ENCODE results near the gene ZNF385B.
"Not testable (repeated sequence)": the region's sequence is repeated elsewhere in the genome, so short reads cannot be mapped to it uniquely, and the experiment has no call there.

The ZNF385B gene

DNA sequence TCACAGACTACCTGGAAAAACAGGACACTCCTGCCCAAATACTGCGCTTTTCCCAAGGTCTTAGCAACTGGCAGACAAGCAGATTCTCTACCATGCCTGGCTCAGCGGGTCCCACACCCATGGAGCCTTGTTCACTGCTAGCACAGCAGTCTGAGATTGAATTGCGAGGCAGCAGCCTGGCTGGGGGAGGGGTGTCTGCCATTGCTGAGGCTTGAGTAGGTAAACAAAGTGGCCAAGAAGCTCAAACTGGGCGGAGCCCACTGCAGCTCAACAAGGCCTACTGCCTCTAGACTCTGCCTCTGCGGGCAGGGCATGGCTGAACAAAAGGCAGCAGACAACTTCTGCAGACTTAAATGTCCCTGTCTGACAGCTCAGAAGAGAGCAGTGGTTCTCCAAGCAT is 231.6 kb downstream of the ZNF385B start:
- DNase-seq (ENCODE audit: low spot score): not testable (repeated sequence)

DNA sequence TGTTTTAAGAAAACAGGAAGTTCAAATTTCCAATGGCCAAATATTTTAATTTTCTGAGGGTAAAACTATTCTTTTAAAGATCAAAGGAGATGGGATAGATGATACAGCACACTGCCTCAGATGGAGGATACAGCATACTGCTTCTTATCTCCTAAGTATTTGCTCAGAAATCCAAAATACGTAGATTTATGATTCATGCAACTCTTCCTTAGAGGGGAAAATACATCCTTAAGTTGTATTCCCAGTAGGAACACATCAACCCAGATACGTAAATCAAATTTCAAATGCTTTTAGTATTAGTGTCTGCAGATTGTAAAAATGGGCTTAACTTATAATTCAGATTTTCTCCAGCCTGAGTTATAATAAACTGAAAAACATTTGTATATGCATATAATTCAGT is 235.2 kb downstream of the ZNF385B start:
- DNase-seq (ENCODE audit: low spot score): no peak

DNA sequence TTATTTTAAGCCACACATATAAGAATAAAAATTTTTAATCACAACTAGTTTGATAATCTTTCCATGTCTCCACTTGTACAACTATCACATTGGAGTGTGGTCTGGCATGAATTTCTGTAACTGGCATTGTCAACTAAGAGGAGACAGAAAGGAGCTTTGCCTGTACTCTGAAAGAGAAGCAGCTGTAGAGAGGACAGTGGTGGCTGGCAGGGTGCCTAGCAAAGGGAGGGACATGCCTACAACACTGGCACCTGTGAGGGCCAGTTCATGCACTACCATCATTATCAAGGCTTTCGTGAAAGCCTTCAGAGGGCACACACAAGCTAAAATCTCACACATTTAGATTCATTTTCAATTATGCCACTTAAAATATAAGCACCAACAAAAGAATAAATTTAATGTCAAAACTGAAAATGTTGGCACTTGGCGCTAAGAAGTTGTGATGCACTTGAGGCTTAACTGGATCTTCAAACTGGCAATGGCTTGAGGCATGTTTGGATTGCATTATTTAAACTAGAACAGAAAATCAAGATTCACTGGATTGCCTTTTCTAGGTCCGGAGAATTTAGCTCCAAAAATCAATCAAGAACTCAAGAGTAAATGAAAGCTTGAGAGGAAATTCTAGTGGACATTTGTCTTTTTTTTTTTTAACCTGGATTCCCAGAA is 238.6 kb downstream of the ZNF385B start:
- no peak for DNase-seq (ENCODE audit: low spot score)

DNA sequence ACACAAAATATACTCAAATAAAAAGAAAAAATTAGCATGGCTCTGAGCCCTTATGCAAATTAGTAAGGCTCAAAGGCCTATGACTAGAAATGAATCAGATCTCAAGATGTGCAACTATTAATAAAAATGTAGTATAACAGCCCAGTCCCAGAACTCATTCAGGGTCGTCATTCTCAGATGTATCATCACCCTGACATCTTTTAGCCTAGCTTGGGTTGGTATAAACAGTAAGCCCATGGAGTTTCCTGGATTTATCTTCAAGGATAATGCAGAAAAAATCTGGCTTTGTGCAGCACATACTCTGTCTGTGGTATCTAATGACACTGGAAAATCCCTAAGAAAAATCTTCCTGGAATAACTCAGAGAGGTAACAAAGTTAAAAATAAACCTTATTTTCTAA is 239.3 kb downstream of the ZNF385B start:
- DNase-seq (ENCODE audit: low spot score): no peak

DNA sequence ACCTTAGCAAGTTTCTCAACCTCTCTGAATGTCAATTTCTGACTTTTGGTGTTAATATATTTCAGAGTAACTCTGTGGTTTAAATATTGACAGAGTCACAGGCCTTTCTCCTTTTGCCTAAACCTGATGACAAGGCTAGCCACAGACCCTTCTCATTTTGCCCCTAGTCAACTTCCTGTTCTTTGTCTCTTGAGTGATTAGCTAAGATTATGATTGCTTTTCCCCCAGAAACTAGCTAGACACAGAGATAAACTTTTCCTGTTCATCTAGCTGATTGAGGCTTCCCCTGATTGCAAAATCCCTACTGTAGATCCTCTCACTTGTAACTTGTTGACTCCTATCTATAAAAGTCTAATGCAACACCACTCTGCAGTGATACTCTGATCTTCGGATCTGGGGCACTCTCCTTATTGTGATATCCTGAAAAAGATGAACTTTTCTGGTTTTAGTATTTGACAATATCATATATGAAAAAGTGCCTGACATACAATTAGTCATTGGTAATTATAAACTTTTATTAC is 241.4 kb downstream of the ZNF385B start:
- DNase-seq (ENCODE audit: low spot score): no peak

DNA sequence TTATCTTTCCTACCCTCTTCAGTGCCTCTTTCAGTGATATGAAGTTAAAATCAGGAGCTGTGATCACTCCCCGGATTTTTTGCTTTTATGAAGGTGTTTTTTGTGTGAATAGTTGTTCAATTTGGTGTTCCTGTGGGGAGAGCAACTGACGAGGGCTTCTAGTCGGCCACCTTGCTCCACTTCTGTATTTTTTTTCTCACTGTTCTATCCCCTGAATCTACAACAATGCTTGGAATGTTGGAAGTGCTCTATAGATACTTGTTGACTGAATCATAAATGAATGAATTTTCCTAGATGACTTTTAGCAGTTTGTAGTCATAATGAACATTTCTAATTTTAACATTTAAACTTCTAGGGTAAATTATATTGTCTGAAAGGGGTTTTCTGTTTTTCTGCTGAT is 247.3 kb downstream of the ZNF385B start:
- no peak for DNase-seq (ENCODE audit: low spot score)

DNA sequence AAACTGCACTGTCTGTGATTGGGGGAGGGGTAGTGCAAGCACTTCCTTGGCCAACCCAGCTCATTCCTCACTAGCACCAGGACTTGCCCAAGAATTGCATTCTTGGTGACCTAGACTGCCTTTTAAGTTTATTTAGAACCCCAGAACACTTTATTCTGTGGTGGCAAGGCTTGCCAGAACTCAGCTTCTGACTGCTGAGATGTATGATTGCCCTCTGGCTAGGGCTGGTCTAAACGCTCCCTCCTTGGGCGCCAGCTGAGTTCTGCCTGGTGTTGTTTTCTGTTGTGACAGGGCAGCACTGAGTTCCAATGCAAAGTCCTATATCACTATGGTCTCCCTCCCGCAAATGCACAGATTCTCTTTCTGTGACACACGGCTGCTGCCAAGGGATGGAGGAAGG is 247.7 kb downstream of the ZNF385B start:
- no peak for DNase-seq (ENCODE audit: low spot score)

DNA sequence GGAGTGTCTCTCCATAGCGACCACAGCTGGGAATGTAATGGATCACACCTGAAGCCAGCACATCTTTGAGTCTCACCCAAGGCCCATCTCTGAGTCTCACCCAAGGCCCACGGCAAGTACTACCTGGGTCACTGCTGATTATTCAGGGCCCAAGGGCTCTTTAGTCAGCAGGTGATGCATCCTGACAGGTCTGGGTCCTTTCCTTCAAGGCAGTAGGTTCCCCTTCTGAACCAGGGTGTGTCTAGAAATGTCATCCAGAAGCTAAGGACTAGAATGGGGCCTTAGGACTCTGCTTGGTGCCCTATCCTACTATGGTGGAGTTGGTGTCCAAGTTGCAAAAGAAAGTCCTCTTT is 248.1 kb downstream of the ZNF385B start:
- no peak for DNase-seq (ENCODE audit: low spot score)

DNA sequence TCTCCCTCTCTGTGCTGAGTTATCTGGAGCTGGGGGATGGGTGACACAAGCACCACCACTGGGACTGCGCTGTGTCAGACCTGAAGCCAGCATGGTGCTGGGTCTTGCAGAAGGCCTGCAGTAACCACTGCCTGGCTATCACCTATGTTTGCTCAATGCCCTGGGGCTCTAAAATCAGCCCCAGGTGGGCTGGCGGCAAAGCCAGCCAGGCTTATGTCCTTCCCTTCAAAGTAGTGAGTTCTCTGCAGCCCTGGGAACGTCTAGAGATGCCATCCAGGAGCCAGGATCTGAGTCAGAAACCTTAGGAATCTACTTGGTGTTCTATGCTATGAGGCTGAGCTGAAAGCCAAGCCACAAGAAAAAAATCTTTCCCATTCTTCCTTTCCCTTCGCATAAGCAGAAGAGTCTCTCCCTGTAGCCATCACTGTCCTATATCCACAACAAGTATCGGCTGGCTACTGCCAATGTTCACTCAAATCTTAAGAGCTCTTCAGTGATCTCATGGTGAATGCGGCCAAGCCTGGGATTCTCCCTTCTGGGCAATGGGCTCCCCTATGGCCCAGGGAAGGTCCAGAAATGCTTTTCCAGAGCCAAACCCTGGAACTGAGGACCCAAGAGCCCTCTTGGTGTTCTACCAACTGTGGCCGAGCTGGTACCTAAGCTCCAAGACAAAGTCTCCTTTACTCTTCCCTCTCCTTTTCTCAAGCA is 248.7 kb downstream of the ZNF385B start:
- DNase-seq (ENCODE audit: low spot score): no peak

DNA sequence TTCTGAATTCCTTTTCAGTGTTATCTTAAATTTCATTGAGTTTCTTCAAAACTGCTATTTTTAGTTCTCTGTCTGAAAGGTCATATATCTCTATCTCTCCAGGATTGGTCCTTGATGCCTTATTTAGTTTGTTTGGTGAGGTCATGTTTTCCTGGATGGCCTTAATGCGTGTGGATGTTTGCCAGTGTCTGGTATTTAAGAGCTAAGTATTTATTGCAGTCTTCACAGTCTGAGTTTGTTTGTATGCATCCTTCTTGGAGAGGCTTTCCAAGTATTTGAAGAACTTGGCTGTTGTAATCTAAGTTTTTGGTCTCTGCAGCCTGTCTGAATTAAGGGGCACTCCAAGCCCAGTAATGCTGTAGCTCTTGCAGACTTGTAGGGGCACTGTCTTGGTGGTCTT is 249.3 kb downstream of the ZNF385B start:
- DNase-seq (ENCODE audit: low spot score): no peak

DNA sequence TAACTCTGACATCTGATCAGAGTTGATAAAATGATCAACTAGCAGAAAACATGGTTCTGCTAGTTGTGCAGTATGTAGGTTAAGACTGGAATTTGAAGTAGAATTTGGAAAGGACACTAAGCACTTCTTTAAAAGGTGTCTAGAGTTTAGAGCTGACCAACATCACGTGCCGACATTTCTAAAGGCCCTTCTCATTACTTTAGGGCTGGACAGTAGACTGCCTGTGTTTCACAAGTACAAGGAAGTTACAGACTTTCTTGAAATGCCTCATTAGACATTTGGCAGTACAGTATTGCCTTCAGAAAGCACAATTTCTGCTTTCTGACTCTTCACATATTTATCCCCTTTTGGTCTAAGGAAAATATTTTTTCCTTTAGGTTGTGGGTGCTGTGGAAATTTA is 255.3 kb downstream of the ZNF385B start:
- peak; percentile 3 for DNase-seq (ENCODE audit: low spot score)

DNA sequence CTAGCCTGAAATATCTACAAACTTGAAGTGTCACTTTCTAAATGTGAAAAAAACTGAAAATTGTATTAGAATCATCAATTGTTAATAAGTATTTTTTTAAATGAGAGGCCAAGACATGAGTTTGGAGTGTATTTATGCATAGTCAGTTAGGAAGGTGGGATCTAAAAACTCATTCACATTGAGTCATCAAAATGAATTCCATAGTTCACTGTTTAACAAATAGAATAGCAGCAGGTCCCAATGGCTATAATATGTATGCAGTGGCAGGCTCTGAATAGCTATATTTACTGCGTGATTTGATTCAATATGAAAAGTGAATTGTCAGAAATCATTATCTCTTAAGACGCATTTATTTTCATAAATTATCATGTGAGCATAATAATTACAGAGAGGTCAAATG is 256.1 kb downstream of the ZNF385B start:
- no peak for DNase-seq (ENCODE audit: low spot score)

DNA sequence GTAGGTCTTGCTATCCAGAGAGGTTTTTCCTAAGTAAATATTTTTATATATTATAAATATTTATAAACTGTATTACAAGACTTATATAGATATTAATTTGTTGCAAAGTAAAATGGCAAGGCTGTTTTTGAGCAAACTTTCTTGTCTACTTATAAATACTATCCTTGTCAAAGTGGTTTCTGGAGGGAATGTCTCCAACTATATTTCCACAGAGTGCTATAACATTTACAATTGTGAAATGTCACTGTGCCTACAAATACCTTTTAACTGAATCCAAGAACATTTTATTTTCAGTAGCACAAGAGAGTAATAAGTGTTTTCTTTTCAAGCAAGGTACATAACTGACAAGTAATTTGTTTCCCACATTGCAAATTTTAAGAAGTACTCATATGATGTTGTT is 256.8 kb downstream of the ZNF385B start:
- no peak for DNase-seq (ENCODE audit: low spot score)

DNA sequence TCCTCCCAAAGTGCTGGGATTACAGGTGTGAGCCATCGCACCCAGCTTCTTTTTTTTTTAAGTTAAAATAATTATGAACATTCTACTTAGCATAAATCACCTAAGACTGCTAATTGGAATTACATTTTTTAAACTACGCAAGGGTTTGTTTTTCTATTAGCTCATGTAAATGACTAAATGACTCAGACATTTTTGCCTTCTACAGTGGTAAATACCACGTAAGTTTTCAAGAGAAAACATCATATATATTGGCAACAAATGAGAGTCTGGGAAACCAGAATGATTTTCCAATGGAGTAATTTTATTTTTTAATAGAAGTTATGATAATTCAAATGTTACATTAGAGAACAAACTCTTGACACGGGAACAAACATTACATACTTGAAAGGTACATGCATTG is 259.0 kb downstream of the ZNF385B start:
- no peak for DNase-seq (ENCODE audit: low spot score)

DNA sequence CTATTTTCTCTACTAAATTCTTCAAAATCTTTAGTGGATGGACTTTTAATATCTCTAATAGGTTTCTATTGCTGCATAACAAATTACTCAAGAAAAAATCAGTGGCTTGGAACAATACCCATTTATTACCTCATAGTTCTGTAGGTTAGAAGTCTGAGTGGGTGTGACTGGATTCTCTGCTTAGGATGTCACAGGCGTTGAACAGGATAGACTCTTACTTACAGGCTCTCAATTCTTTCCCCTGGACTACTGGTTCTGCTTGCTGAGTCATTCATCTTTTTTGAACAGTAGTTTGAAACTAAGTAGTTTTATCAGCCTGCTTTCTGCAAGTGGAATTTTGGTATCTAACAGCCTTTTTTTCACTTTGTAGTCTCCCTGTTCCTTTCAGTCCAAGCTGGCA is 265.4 kb downstream of the ZNF385B start:
- no peak for DNase-seq (ENCODE audit: low spot score)

DNA sequence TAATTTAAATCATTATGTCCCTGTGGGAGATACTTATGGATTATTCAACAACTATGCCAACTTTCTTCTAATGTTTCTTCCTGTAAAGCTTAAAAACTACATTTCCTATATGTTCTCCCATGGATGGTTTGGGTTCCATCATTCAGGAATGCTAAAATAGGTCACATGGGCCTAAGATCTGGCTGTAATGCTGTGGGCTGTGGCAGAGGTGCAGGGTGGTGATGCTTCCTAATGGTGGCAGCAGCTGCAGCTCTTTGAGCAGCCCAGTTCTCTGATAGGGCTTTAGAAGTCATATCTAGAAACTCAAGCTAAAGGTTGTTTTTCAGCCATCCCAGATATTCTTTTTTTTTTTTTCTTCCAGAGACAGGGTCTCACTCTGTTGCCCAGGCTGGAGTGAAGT is 266.1 kb downstream of the ZNF385B start:
- no peak for DNase-seq (ENCODE audit: low spot score)

DNA sequence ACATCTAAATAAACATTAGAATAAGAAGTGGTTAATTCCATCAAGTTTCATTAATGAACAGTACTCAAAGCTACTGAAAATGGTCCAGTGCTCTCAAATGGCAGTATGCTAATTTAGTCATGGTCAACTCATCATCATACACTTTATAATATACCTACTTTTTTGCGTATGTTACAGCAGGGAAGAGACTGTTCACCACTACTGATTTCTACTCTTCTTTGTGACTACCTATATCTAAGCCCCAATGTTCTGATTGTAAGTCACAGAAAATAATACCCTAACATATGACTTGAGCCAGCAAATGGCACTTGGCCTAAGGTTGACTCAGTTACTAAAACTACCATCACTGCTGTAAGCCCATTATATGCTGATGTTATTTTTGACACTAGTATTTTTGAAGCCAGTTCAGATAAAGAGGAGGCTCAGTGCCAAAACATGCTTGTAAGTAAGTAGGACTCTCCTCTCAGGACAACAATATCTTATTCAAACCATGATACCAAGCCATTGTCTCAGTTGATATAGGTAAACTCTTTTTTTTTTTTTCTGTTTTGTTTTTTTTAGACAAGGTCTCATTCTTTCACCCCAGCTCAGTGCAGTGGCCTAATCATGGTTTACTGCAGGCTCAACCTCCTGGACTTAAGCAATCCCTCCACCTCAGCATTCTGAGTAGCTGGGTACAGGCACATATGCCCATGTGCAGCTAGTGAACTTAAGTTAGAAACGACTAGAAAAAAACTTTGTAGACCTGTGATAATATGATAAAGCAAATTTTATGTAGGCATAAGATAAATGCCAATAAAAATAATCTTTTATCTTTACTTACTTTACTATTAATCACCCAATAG is 266.9 kb downstream of the ZNF385B start:
- DNase-seq (ENCODE audit: low spot score): no peak

DNA sequence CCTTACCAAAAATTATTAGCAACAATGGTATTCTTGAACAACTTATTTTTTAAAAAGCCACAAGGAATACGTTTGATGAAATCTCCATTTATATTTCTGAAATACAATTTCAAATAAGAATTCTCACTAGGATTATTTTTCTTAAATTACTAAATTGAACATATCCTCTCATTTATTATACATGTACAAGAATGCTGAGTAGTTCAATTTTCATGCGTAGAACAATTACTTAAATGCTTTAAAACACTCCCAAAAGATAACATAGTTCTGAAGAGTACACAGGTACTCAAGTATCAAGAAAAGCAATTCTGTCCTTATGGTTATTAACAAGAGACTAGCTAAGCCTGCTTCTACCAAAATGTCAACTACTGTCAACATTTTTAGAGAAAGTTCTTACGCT is 268.1 kb downstream of the ZNF385B start:
- DNase-seq (ENCODE audit: low spot score): no peak

DNA sequence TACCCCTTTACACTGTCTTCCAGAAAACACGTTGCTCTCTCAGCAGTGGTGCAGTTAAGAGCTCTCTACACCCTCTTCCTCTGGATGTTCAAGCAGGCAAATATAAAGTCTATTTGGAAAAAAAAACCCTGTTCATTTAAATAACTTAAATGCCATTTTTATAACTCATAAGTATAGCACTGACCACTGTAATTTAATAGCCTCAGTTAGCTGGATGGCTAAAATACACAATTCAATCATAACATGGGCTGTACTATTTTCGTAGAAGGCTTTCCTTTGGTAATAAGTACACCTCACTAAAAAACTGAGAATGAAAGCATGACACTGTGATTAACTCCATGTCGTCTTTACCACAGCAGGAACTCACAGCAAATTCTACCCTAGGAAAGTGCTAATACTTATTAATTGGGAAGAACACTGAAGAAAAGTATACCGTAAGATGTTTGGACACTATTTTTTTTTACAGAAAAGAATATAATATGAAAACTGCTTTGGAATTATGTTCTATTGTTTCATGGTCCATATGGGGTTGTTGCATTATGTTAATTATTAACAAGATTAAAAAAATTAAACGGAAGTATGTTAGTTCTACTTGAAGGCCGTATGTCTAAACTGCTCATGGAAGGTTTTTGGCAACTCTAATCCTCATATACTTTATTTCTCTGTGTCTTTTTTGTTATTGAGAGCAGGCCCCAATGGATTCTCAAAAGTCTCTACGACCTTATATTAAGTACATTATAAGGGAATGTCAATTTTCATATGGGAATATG is 269.1 kb downstream of the ZNF385B start:
- no peak for DNase-seq (ENCODE audit: low spot score)

DNA sequence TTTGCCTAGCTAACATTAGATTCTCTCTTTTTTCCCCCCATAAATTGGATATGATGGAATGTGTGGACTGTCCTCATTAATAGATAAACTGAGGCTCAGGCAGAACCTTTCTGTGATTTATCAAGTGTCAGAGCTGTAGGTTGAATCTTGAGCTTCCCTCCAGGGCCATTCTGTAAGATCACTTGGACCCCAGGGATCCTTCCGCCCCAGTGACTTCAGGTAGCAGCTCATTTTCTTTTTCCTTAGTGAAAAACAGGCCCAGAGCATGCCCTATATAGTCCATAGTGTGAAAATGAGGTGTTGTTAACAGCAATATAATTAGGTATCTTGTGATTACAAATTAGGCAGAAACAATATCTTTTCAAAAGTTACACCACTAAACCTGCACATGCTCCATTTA is 269.7 kb downstream of the ZNF385B start:
- no peak for DNase-seq (ENCODE audit: low spot score)

DNA sequence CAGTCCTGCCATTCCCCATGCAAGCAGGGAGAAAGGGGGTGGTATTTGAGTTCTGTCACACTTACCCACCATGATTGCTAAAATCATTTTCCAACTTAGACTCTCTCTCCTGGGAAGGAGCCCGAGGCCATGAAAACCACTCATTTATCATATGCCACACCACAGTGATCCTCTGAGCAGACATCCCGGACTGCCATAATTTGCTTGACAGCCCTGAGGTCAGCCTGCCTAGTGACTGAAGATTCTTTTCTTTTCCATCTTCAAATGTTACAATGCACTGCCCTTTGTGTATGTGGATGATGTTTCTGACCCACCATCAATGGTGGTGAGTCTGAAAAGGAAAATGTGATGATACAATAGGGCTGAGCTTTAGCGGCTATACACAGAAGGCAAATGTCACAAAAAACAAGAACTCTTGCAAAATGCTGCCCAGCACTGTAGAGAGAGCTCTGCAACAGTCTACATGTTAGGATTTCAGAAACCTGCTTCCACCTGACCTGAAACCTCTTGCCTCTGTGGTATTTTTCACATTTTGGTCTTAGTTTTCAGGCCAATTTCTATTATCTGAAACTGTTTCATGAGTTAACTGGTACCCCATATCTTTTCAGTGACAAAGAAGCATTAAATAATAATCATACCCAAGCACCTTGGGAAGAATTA is 272.8 kb downstream of the ZNF385B start:
- no peak for DNase-seq (ENCODE audit: low spot score)

DNA sequence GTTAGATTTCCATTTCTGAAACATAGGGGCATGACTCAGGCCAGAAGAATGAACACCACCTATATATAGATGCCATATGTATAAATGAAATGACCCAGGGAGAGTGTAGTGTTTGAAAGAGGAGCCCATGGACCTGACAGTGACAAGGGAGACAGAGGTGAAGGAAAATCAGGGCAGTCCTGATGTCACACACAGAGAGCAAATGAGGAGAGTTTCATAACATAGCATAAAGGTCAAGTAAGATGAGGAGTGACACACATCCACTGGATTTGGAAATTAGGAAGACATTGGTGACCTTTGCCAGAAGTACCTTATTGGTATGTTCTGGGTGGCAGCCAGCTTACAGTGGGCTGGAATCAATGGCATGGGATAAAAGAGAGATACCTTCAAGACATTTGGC is 276.7 kb downstream of the ZNF385B start:
- no peak for DNase-seq (ENCODE audit: low spot score)
